K562 (cell line): Measurements from ENCODE around the gene CIAO3. TPM values are rescaled to one million over a fixed set of nuclear protein-coding genes. Genes with fewer than 3 reads are reported as not detected.
A peak's percentile ranks its signal among the peaks of the same experiment; 100 is the strongest.

Experiments used
- ATAC-seq: fragments of 200-7000 bp; cut with Tn5 transposase; 3 replicates; pipeline ENCODE4 v1.9.1; 2020; ENCODE audit warnings: moderate library complexity
- BruUV-seq: library from RNA; stranded (reverse); fragments of 400-500 nt; replicated peaks from 2 replicates; lab custom pipeline; 2021; lab: Mats Ljungman, UMichigan
- CTCF ChIA-PET: fragments of 300-600 bp; formaldehyde crosslinking; extraction: SDS; loops from one replicate; lab custom pipeline; 2021; ENCODE audit warnings: low intra/inter-chr PET ratio; lab: Yijun Ruan, JAX
- POLR2A ChIA-PET: fragments of 300-600, 350-650 bp; sonication (Branson Sonifier 250); formaldehyde crosslinking; extraction: SDS; loops from one replicate; lab custom pipeline; 2021; ENCODE audit warnings: antibody characterized with exemption, inconsistent platforms; lab: Yijun Ruan, JAX
- DNase-seq, 4 experiments: peaks; one replicate each; pipeline versions ENCODE4 v3.0.0 to v3.0.0-alpha.2; 2011 to 2018; ENCODE audit warnings: low spot score in 3 of 4, mixed read lengths in 3 of 4; ENCODE audit errors: extremely low read depth in 1 of 4
- FAIRE-seq: peaks from 2 replicates; lab custom pipeline; 2011; peaks lifted over from hg19 to GRCh38; lab: Jason Lieb, UNC
- H2AFZ ChIP-seq: 2 replicates; pipeline ENCODE4 v1.6.0; 2011; ENCODE audit warnings: low read depth, low read length, control low read depth, inconsistent platforms
- H3K27ac ChIP-seq: fragments of 200-600 bp; 3 replicates; pipeline ENCODE4 v1.8.0; 2011; ENCODE audit warnings: low read depth, mild to moderate bottlenecking, control low read depth, inconsistent platforms, low read length, moderate library complexity, mixed read lengths; ENCODE audit errors: extremely low read depth
- H3K27me3 ChIP-seq, 2 experiments: fragments of 300-600 bp in 1 of 2; 2 replicates in 1 of 2; 3 replicates in 1 of 2; pipeline versions ENCODE4 v1.6.0 to v1.8.0; 2011; ENCODE audit warnings: inconsistent platforms in 2 of 2, low read length in 2 of 2, mild to moderate bottlenecking in 1 of 2, mixed read lengths in 1 of 2, moderate library complexity in 1 of 2; ENCODE audit not compliant: control insufficient read depth in 2 of 2, insufficient read depth in 2 of 2
- H3K36me3 ChIP-seq: fragments of 300-600 bp; 3 replicates; pipeline ENCODE4 v1.8.0; 2011; ENCODE audit warnings: mild to moderate bottlenecking, low read length, inconsistent platforms; ENCODE audit not compliant: control insufficient read depth, insufficient read depth
- H3K4me1 ChIP-seq, 2 experiments: fragments of 200-600 bp in 1 of 2; replicated peaks in 1 of 2; 2 replicates in 1 of 2; 3 replicates in 1 of 2; pipeline versions ENCODE4 v1.5.1 to v1.8.0; 2011; ENCODE audit warnings: inconsistent platforms in 2 of 2, low read length in 2 of 2, mild to moderate bottlenecking in 1 of 2, mixed read lengths in 1 of 2, moderate library complexity in 1 of 2; ENCODE audit not compliant: control insufficient read depth in 2 of 2, insufficient read depth in 2 of 2
- H3K4me2 ChIP-seq: 2 replicates; pipeline ENCODE4 v1.6.1; 2011; ENCODE audit warnings: low read length, control low read depth, inconsistent platforms, mixed read lengths; ENCODE audit not compliant: insufficient read depth
- H3K4me3 ChIP-seq: fragments of 200-600 bp; sonication (generic), shearing (Covaris generic); 2 replicates; pipeline ENCODE4 v1.5.1; 2016; ENCODE audit warnings: control low read depth, inconsistent platforms
- H3K79me2 ChIP-seq: fragments of 200-600 bp; 3 replicates; pipeline ENCODE4 v1.8.0; 2011; ENCODE audit warnings: low read length, inconsistent platforms; ENCODE audit not compliant: control insufficient read depth, insufficient read depth
- H3K9ac ChIP-seq, 2 experiments: 2 replicates each; pipeline versions ENCODE4 v1.6.0 to v1.6.1; 2011; ENCODE audit warnings: low read depth in 2 of 2, low read length in 2 of 2, control low read depth in 1 of 2, inconsistent platforms in 1 of 2, mild to moderate bottlenecking in 1 of 2, mixed read lengths in 1 of 2; ENCODE audit not compliant: insufficient read depth in 1 of 2
- H3K9me1 ChIP-seq: one replicate; pipeline ENCODE4 v1.6.0; 2011; ENCODE audit warnings: inconsistent platforms, mild to moderate bottlenecking, low read length, moderate library complexity; ENCODE audit not compliant: control insufficient read depth, insufficient read depth
- H3K9me3 ChIP-seq: replicated peaks from 2 replicates; pipeline ENCODE4 v1.5.1; 2011; ENCODE audit warnings: low read depth, low read length, inconsistent platforms; ENCODE audit not compliant: control insufficient read depth, insufficient read depth
- H4K20me1 ChIP-seq: replicated peaks from 2 replicates; pipeline ENCODE4 v1.6.1; 2011; ENCODE audit warnings: low read length, inconsistent platforms, mixed read lengths; ENCODE audit not compliant: control insufficient read depth, insufficient read depth
- ESRRB ChIP-seq: fragments of 250-450 bp; sonication (Bioruptor Pico); IDR thresholded peaks from 2 replicates; pipeline ENCODE4 v1.5.0; 2020; ENCODE audit warnings: mild to moderate bottlenecking, moderate library complexity, borderline replicate concordance
- FOXK2 ChIP-seq, 2 experiments: fragments of 450-650 bp; IDR thresholded peaks in 1 of 2; conservative IDR thresholded peaks in 1 of 2; 2 replicates each; pipeline ENCODE4 v1.6.1; 2016; ENCODE audit warnings: low read depth in 2 of 2, mild to moderate bottlenecking in 1 of 2
- HCFC1 ChIP-seq: IDR thresholded peaks from 2 replicates; pipeline ENCODE4 v1.6.1; 2012; ENCODE audit warnings: low read depth, low read length, improper control_type of control experiment
- HNRNPL ChIP-seq: fragments of 200-400 bp; formaldehyde crosslinking; IDR thresholded peaks from 2 replicates; pipeline ENCODE4 v1.6.1; 2017; ENCODE audit warnings: low read depth, mild to moderate bottlenecking, low read length
- IRF1 ChIP-seq: sonication (generic); formaldehyde crosslinking; IDR thresholded peaks from 2 replicates; pipeline ENCODE4 v1.8.0; 2022; ENCODE audit warnings: missing genetic modification reagents, mild to moderate bottlenecking, borderline replicate concordance
- KDM1A ChIP-seq, 2 experiments: fragments of 450-650 bp; IDR thresholded peaks; 2 replicates each; pipeline ENCODE4 v1.6.1; 2016; ENCODE audit warnings: mild to moderate bottlenecking in 2 of 2
- MEIS2 ChIP-seq: fragments of 450-650 bp; IDR thresholded peaks from 2 replicates; pipeline ENCODE4 v1.6.1; 2014; ENCODE audit warnings: mild to moderate bottlenecking; ENCODE audit not compliant: partially characterized antibody
- NBN ChIP-seq: fragments of 450-650 bp; IDR thresholded peaks from 2 replicates; pipeline ENCODE4 v1.6.1; 2016; ENCODE audit warnings: low read depth, mild to moderate bottlenecking
- RAD51 ChIP-seq: fragments of 450-650 bp; IDR thresholded peaks from 2 replicates; pipeline ENCODE4 v1.7.1; 2016; ENCODE audit warnings: low read depth, mild to moderate bottlenecking, borderline replicate concordance
- RBM34 ChIP-seq: fragments of 200-400 bp; formaldehyde crosslinking; IDR thresholded peaks from 2 replicates; pipeline ENCODE4 v1.6.1; 2018; ENCODE audit warnings: low read length, borderline replicate concordance; ENCODE audit not compliant: insufficient read depth
- SLC30A9 ChIP-seq: fragments of 250-450 bp; sonication (Bioruptor Pico); IDR thresholded peaks from 2 replicates; pipeline ENCODE4 v1.8.0; 2022; ENCODE audit warnings: mild to moderate bottlenecking, moderate library complexity
- SOX6 ChIP-seq: fragments of 450-650 bp; IDR thresholded peaks from 2 replicates; pipeline ENCODE4 v1.6.1; 2014; ENCODE audit warnings: mild to moderate bottlenecking
- SP2 ChIP-seq: IDR thresholded peaks from 2 replicates; pipeline ENCODE4 v1.6.1; 2011; ENCODE audit warnings: mild to moderate bottlenecking, low read depth, low read length, moderate library complexity; ENCODE audit not compliant: poor library complexity, severe bottlenecking; ENCODE audit errors: extremely low read depth
- VEZF1 ChIP-seq: fragments of 200-800 bp; sonication (Bioruptor generic); IDR thresholded peaks from 2 replicates; pipeline ENCODE4 v1.6.1; 2017; ENCODE audit warnings: missing genetic modification characterization, missing compliant biosample characterization
- ZBTB7A ChIP-seq: IDR thresholded peaks from 2 replicates; pipeline ENCODE4 v1.6.1; 2011; ENCODE audit warnings: low read depth, mild to moderate bottlenecking, low read length, moderate library complexity, borderline replicate concordance; ENCODE audit not compliant: control insufficient read depth
- ZNF165 ChIP-seq: fragments of 250-450 bp; sonication (Bioruptor Pico); IDR thresholded peaks from 2 replicates; pipeline ENCODE4 v1.4.0; 2020; ENCODE audit warnings: borderline replicate concordance
- ZNF707 ChIP-seq: fragments of 250-450 bp; sonication (Bioruptor Pico); conservative IDR thresholded peaks from 2 replicates; pipeline ENCODE4 v1.8.0; 2022; ENCODE audit warnings: inconsistent platforms, mild to moderate bottlenecking, moderate library complexity
- WGBS: fragments of 100-300 bp; shearing (Covaris generic); methylation state at CpG from one replicate; pipeline ENCODE4 v1.1.6; 2016; ENCODE audit warnings: low coverage, mixed read lengths; ENCODE audit not compliant: insufficient coverage; ENCODE audit errors: missing lambda C conversion rate; 5-methylcytosine and 5-hydroxymethylcytosine counted together
- in situ Hi-C: fragments of 300-500 bp; cut with MboI; formaldehyde crosslinking; loops from 4 replicates; pipeline ENCODE4 v1.15.0; 2018; ENCODE audit warnings: inconsistent platforms, mixed read lengths
- intact Hi-C: fragments of 100-400 bp; cut with micrococcal nuclease; formaldehyde crosslinking; loops from 2 replicates; pipeline ENCODE4 v1.14.2; 2022
- polyA plus RNA-seq, 8 experiments: library from polyadenylated mRNA; depleted of rRNA in 4 of 8; stranded (reverse) in 5 of 8; unstranded in 3 of 8; fragments of >200 nt; fragmentation: Nextera tagmentation in 2 of 8; fragmentation: Illumina TruSeq in 1 of 8; extraction: Ambion mirVana in 2 of 8; extraction: Trizol in 1 of 8; gene quantifications; 2 replicates each; pipeline versions ENCODE4 v1.2.1 to v1.2.3, GENCODE V29; 2011 to 2014; ENCODE audit warnings: inconsistent platforms in 1 of 8, missing spikeins in 1 of 8
- total RNA-seq, 7 experiments: library from RNA; depleted of rRNA in 6 of 7; stranded (reverse); fragments of >200 nt in 6 of 7; fragmentation: Illumina TruSeq in 2 of 7; extraction: Trizol in 2 of 7; gene quantifications; 2 replicates each; pipeline versions ENCODE4 v1.2.1 to v1.2.3, GENCODE V29; 2011 to 2021; ENCODE audit warnings: low replicate concordance in 1 of 7

CIAO3 gene
- total and polyA plus RNA-seq, 9 of the 15 experiments (the other 6 are each of a cell fraction or from before 2014, with no cell fraction given): 2.2 to 35.6 (median 18.7) TPM

GRCh38 chr16:722835-723633 is 17.8 kb downstream of the CIAO3 start:
- Histone ChIP-seq H3K4me2 (peak overlapping the region; percentile 90), H3K79me2 (peaks cover 50% of the 10 kb centered on the region), H3K9me1 (peaks cover 3% of the 10 kb centered on the region), H3K36me3 (peaks cover 23% of the 10 kb centered on the region; the same call in 2 of the 3 replicates), H3K9me3 (no peaks in the 10 kb centered on the region), H2AFZ (no peak overlapping the region), H3K9ac (peak overlapping the region; percentile 96 to 99; a peak in 3 of 4 replicates), H3K27me3 (no peaks in the 10 kb centered on the region), H4K20me1 (no peaks in the 10 kb centered on the region; the same call in 1 of the 2 replicates), H3K4me1 (peaks cover 14 to 96% of the 10 kb centered on the region in 2 experiments; a peak in 4 of 5 replicates), H3K4me3 (peak overlapping the region; percentile 100; the same call in 1 of the 2 replicates), H3K27ac (no peak overlapping the region)
- DNase-seq: peak in 1 of 4 experiments; percentile 35
- in situ Hi-C loops: no loop called here
- 81% methylated on average over 15 of the region's 24 CpGs for whole genome bisulfite sequencing
- POLR2A ChIA-PET: interaction anchor here (0.6 to 4.5 kb wide), 3 partner anchors 14 to 370 kb away, joined by 3 to 25 read pairs (median 3); no protein-coding TSS in a partner anchor
- no TSS peak for BruUV-seq
- intact Hi-C loops: no loop called here
- FAIRE-seq: no peak
- no peak for ATAC-seq
- CTCF ChIA-PET: no interaction called here
- TF ChIP-seq ZNF707 (CRISPR knock-in tag) (no peak), RAD51 (no peak), FOXK2 (conservative IDR thresholded peaks at IDR 0.05 in 1 of 2, IDR thresholded peaks at IDR 0.05 in 1 of 2; ENCODE audit: low read depth in 2 of 2) (no peak), SLC30A9 (CRISPR knock-in tag) (no peak), IRF1 (CRISPR knock-in tag) (no peak), SOX6 (no peak), HNRNPL (no peak), SP2 (no peak), ESRRB (no peak), MEIS2 (no peak), ZBTB7A (0 out of 2 replicates have a peak, but pooled peaks have one; percentile 37), VEZF1 (CRISPR knock-in tag) (peak; percentile 18; the same call in 1 of the 2 replicates), NBN (no peak), RBM34 (no peak), ZNF165 (no peak), KDM1A (IDR thresholded peaks at IDR 0.05) (peak in 1 of 2 experiments; percentile 71; a peak in 1 of 4 replicates), HCFC1 (no peak)
